IMR-90 (cell line): ENCODE results near the gene PSEN1. TPM values are rescaled to one million over a fixed set of nuclear protein-coding genes. Genes with fewer than 3 reads are reported as not detected.

Source experiments
- ATAC-seq: fragments of 200-7000 bp; cut with Tn5 transposase; 2 replicates; pipeline ENCODE4 v1.9.1; 2020; ENCODE audit warnings: low read depth, mild to moderate bottlenecking, moderate library complexity
- BruUV-seq: library from RNA; stranded (reverse); fragments of 400-500 nt; replicated peaks from 2 replicates; lab custom pipeline; 2021; lab: Mats Ljungman, UMichigan
- CTCF ChIA-PET: fragments of 300-600 bp; formaldehyde crosslinking; extraction: SDS; loops from one replicate; lab custom pipeline; 2021; ENCODE audit warnings: antibody characterized with exemption; lab: Yijun Ruan, JAX
- POLR2A ChIA-PET: fragments of 300-600 bp; sonication (Branson Sonifier 250); formaldehyde crosslinking; loops from one replicate; lab custom pipeline; 2022; ENCODE audit warnings: antibody characterized with exemption; ENCODE audit not compliant: unreplicated experiment; lab: Charles Lee
- DNase-seq: peaks from one replicate; pipeline ENCODE4 v3.0.0; 2013
- H2AFZ ChIP-seq: replicated peaks from 2 replicates; pipeline ENCODE3; 2013; ENCODE audit warnings: low read length, mild to moderate bottlenecking; ENCODE audit not compliant: poor library complexity
- H2AK5ac ChIP-seq: 2 replicates; pipeline ENCODE4 v1.6.1; 2013; ENCODE audit warnings: low read depth, low read length, inconsistent platforms
- H2AK9ac ChIP-seq: replicated peaks from 2 replicates; pipeline ENCODE3; 2013; ENCODE audit warnings: mild to moderate bottlenecking, low read depth, low read length, moderate library complexity; ENCODE audit not compliant: poor library complexity
- H2BK120ac ChIP-seq: 2 replicates; pipeline ENCODE4 v1.6.1; 2013; ENCODE audit warnings: low read depth, low read length, inconsistent platforms
- H2BK15ac ChIP-seq: 3 replicates; pipeline ENCODE4 v1.6.1; 2013; ENCODE audit warnings: low read depth, low read length, inconsistent platforms
- H2BK20ac ChIP-seq: 2 replicates; pipeline ENCODE4 v1.6.1; 2013; ENCODE audit warnings: low read depth, mild to moderate bottlenecking, inconsistent platforms, low read length, moderate library complexity
- H2BK5ac ChIP-seq: 2 replicates; pipeline ENCODE4 v1.6.1; 2013; ENCODE audit warnings: mild to moderate bottlenecking, low read depth, low read length, inconsistent platforms; ENCODE audit not compliant: poor library complexity, severe bottlenecking
- H3K14ac ChIP-seq: replicated peaks from 2 replicates; pipeline ENCODE4 v1.6.1; 2013; ENCODE audit warnings: low read depth, low read length, inconsistent platforms
- H3K18ac ChIP-seq: 2 replicates; pipeline ENCODE4 v1.6.1; 2013; ENCODE audit warnings: low read depth, low read length, control low read depth
- H3K23ac ChIP-seq: 2 replicates; pipeline ENCODE4 v1.6.1; 2013; ENCODE audit warnings: low read depth, low read length, inconsistent platforms
- H3K27ac ChIP-seq: 2 replicates; pipeline ENCODE4 v1.5.1; 2013; ENCODE audit warnings: mild to moderate bottlenecking, control low read depth, low read length; ENCODE audit not compliant: insufficient read depth
- H3K27me3 ChIP-seq: 2 replicates; pipeline ENCODE4 v1.6.1; 2013; ENCODE audit warnings: low read length; ENCODE audit not compliant: control insufficient read depth, insufficient read depth
- H3K36me3 ChIP-seq: 2 replicates; pipeline ENCODE4 v1.6.1; 2013; ENCODE audit warnings: low read length, mixed read lengths; ENCODE audit not compliant: control insufficient read depth, insufficient read depth
- H3K4ac ChIP-seq: 2 replicates; pipeline ENCODE4 v1.6.1; 2013; ENCODE audit warnings: low read depth, low read length, inconsistent platforms
- H3K4me1 ChIP-seq: 2 replicates; pipeline ENCODE4 v1.6.1; 2013; ENCODE audit warnings: low read length, mixed read lengths; ENCODE audit not compliant: control insufficient read depth, insufficient read depth
- H3K4me2 ChIP-seq: 2 replicates; pipeline ENCODE4 v1.6.1; 2013; ENCODE audit warnings: low read depth, mild to moderate bottlenecking, control low read depth, low read length, moderate library complexity
- H3K4me3 ChIP-seq: 2 replicates; pipeline ENCODE4 v1.5.1; 2013; ENCODE audit warnings: low read depth, mild to moderate bottlenecking, control low read depth, low read length, moderate library complexity; ENCODE audit not compliant: insufficient read depth
- H3K56ac ChIP-seq: 2 replicates; pipeline ENCODE4 v1.6.1; 2013; ENCODE audit warnings: low read length, inconsistent platforms; ENCODE audit not compliant: insufficient read depth; ENCODE audit errors: extremely low read depth
- H3K79me1 ChIP-seq, 2 experiments: 2 replicates each; pipeline ENCODE4 v1.6.1; 2013; ENCODE audit warnings: low read length in 2 of 2, inconsistent platforms in 1 of 2, low read depth in 1 of 2
- H3K9ac ChIP-seq: 2 replicates; pipeline ENCODE4 v1.6.1; 2013; ENCODE audit warnings: low read depth, low read length, control low read depth
- H3K9me1 ChIP-seq: 2 replicates; pipeline ENCODE4 v1.6.1; 2013; ENCODE audit warnings: low read length, inconsistent platforms; ENCODE audit not compliant: insufficient read depth
- H3K9me3 ChIP-seq: 2 replicates; pipeline ENCODE4 v1.6.1; 2013; ENCODE audit warnings: low read length; ENCODE audit not compliant: control insufficient read depth, insufficient read depth
- H4K20me1 ChIP-seq: 2 replicates; pipeline ENCODE4 v1.6.1; 2013; ENCODE audit warnings: low read length, inconsistent platforms; ENCODE audit not compliant: insufficient read depth
- H4K5ac ChIP-seq: 2 replicates; pipeline ENCODE4 v1.6.1; 2013; ENCODE audit warnings: mild to moderate bottlenecking, low read depth, low read length, control low read depth
- H4K8ac ChIP-seq, 2 experiments: 2 replicates each; pipeline ENCODE4 v1.6.1; 2013; ENCODE audit warnings: low read depth in 2 of 2, low read length in 2 of 2, control low read depth in 1 of 2, inconsistent platforms in 1 of 2
- H4K91ac ChIP-seq: 2 replicates; pipeline ENCODE4 v1.6.1; 2013; ENCODE audit warnings: low read depth, low read length, inconsistent platforms; ENCODE audit not compliant: insufficient read depth
- BHLHE40 ChIP-seq: fragments of 150-350 bp; IDR thresholded peaks from 2 replicates; pipeline ENCODE4 v1.6.1; 2016; ENCODE audit warnings: mild to moderate bottlenecking, low read depth, low read length
- CEBPB ChIP-seq: IDR thresholded peaks from 2 replicates; pipeline ENCODE4 v1.6.1; 2012; ENCODE audit warnings: low read depth, low read length, improper control_type of control experiment
- CHD1 ChIP-seq: IDR thresholded peaks from 2 replicates; pipeline ENCODE4 v1.6.1; 2012; ENCODE audit warnings: low read depth, low read length, improper control_type of control experiment
- CTCF ChIP-seq: conservative IDR thresholded peaks from 2 replicates; pipeline ENCODE4 v1.5.1; 2012; ENCODE audit warnings: mild to moderate bottlenecking, low read depth, low read length, improper control_type of control experiment
- ELK1 ChIP-seq: fragments of 150-350 bp; IDR thresholded peaks from 2 replicates; pipeline ENCODE4 v1.6.1; 2016; ENCODE audit warnings: low read depth, mild to moderate bottlenecking, low read length, moderate library complexity, borderline replicate concordance
- FOS ChIP-seq: fragments of 150-350 bp; IDR thresholded peaks from 2 replicates; pipeline ENCODE4 v1.6.1; 2016; ENCODE audit warnings: low read depth, low read length
- MAFK ChIP-seq: IDR thresholded peaks from 2 replicates; pipeline ENCODE4 v1.6.1; 2012; ENCODE audit warnings: low read depth, low read length, improper control_type of control experiment
- MAZ ChIP-seq: IDR thresholded peaks from 2 replicates; pipeline ENCODE4 v1.6.1; 2012; ENCODE audit warnings: low read depth, mild to moderate bottlenecking, low read length, improper control_type of control experiment, moderate library complexity, borderline replicate concordance
- MXI1 ChIP-seq: IDR thresholded peaks from 2 replicates; pipeline ENCODE4 v1.6.1; 2012; ENCODE audit warnings: low read depth, mild to moderate bottlenecking, low read length, moderate library complexity, borderline replicate concordance
- NFE2L2 ChIP-seq: fragments of 150-350 bp; IDR thresholded peaks from 2 replicates; pipeline ENCODE4 v1.6.1; 2016; ENCODE audit warnings: low read depth, mild to moderate bottlenecking, low read length
- POLR2A ChIP-seq: IDR thresholded peaks from 2 replicates; pipeline ENCODE4 v1.6.1; 2012; ENCODE audit warnings: mild to moderate bottlenecking, low read depth, low read length
- RAD21 ChIP-seq: IDR thresholded peaks from 2 replicates; pipeline ENCODE4 v1.6.1; 2012; ENCODE audit warnings: low read length, improper control_type of control experiment
- RCOR1 ChIP-seq: IDR thresholded peaks from 2 replicates; pipeline ENCODE4 v1.6.1; 2012; ENCODE audit warnings: mild to moderate bottlenecking, low read length, improper control_type of control experiment; ENCODE audit not compliant: insufficient replicate concordance
- RFX5 ChIP-seq: IDR thresholded peaks from 2 replicates; pipeline ENCODE4 v1.8.0; 2012; ENCODE audit warnings: low read depth, mild to moderate bottlenecking, low read length, moderate library complexity
- SMC3 ChIP-seq: fragments of 150-350 bp; IDR thresholded peaks from 2 replicates; pipeline ENCODE4 v1.6.1; 2016; ENCODE audit warnings: low read depth, mild to moderate bottlenecking, antibody characterized with exemption, low read length, moderate library complexity
- USF2 ChIP-seq: fragments of 150-350 bp; IDR thresholded peaks from 2 replicates; pipeline ENCODE4 v1.6.1; 2017; ENCODE audit warnings: mild to moderate bottlenecking, antibody characterized with exemption, low read length, low read depth
- WGBS, 2 experiments: methylation state at CpG; one replicate each; pipeline versions ENCODE4 v1.1.5 to v1.1.7; 2013; ENCODE audit warnings: missing lambda C conversion rate in 2 of 2; ENCODE audit not compliant: insufficient read length in 1 of 2; ENCODE audit errors: extremely low coverage in 2 of 2; 5-methylcytosine and 5-hydroxymethylcytosine counted together
- dilution Hi-C: fragments of 300-500 bp; cut with HindIII; formaldehyde crosslinking; loops from one replicate; pipeline ENCODE4 v1.14.3; 2018; ENCODE audit warnings: low sequenced_read_pairs; ENCODE audit not compliant: unreplicated experiment
- in situ Hi-C: fragments of 300-500 bp; cut with MboI; formaldehyde crosslinking; loops from 3 replicates; pipeline ENCODE4 v1.14.3; 2019; ENCODE audit warnings: low sequenced_read_pairs, inconsistent platforms, mixed read lengths
- intact Hi-C: fragments of 100-400 bp; cut with micrococcal nuclease; formaldehyde crosslinking; loops from 2 replicates; pipeline ENCODE4 v1.10.0; 2022
- polyA plus RNA-seq, 3 experiments: library from polyadenylated mRNA; depleted of rRNA; stranded (reverse); fragments of >200 nt; gene quantifications; 2 replicates each; pipeline ENCODE4 v1.2.3, GENCODE V29; 2012; ENCODE audit warnings: low replicate concordance in 1 of 3
- total RNA-seq: library from RNA; depleted of rRNA; stranded (reverse); fragments of >200 nt; gene quantifications from 2 replicates; pipeline ENCODE4 v1.2.3, GENCODE V29; 2012

Gene PSEN1
- total and polyA plus RNA-seq, 2 of the 4 experiments (the other 2 are of a cell fraction) = 14.8 to 62.7 TPM

GRCh38 chr14:73102806-73103497, 33.4 kb upstream of the PSEN1 start:
- ATAC-seq = no peak
- WGBS, 2 experiments = 98 to 100% methylated on average over 14 to 21 of the region's 27 CpGs
- CTCF ChIA-PET = interaction anchor here (1.1 kb wide), 1 partner anchor 13 kb away, joined by 3 read pairs; no protein-coding TSS in a partner anchor

More at GRCh38 chr14:73102806-73103497, 33.4 kb upstream of the PSEN1 start:
- Histone ChIP-seq H2AK5ac (no peak overlapping the region), H3K79me1 (peaks cover 27 to 40% of the 10 kb centered on the region in 2 experiments), H2AFZ (no peak overlapping the region), H3K4me1 (no peaks in the 10 kb centered on the region), H3K27me3 (no peaks in the 10 kb centered on the region), H3K9me1 (no peaks in the 10 kb centered on the region), H3K9me3 (no peaks in the 10 kb centered on the region), H2BK5ac (no peak overlapping the region), H2BK15ac (no peak overlapping the region), H3K36me3 (peaks cover 45% of the 10 kb centered on the region), H4K91ac (no peak overlapping the region), H3K9ac (no peak overlapping the region), H3K27ac (no peak overlapping the region), H3K23ac (no peak overlapping the region), H4K5ac (no peak overlapping the region), H4K20me1 (0 out of 2 replicates have a peak, but pooled peaks cover 4% of the 10 kb centered on the region), H4K8ac (no peak overlapping the region), H2BK120ac (no peak overlapping the region), H3K4me2 (no peak overlapping the region), H3K4me3 (no peak overlapping the region), H2BK20ac (no peak overlapping the region), H3K18ac (no peak overlapping the region), H3K56ac (no peak overlapping the region), H3K14ac (no peak overlapping the region), H2AK9ac (no peak overlapping the region), H3K4ac (no peak overlapping the region)
- DNase-seq = no peak
- dilution Hi-C loops (no loop called here), intact Hi-C loops (no loop called here), in situ Hi-C loops (no loop called here)
- TF ChIP-seq BHLHE40 (no peak), RCOR1 (no peak), RAD21 (no peak), CHD1 (no peak), MAFK (no peak), FOS (no peak), MAZ (no peak), MXI1 (no peak), POLR2A (no peak), CEBPB (no peak), RFX5 (no peak), CTCF (no peak), ELK1 (no peak), SMC3 (no peak), NFE2L2 (no peak), USF2 (no peak)
- no TSS peak for BruUV-seq
- POLR2A ChIA-PET = no interaction called here
